Stimulated activated CD8-positive, alpha-beta memory T cell treated with anti-CD3 and anti-CD28 coated beads, Interleukin-7, amount 100 ng/mL, for 1 hour (primary cell): Measurements from ENCODE around the gene JMJD8.

Experiments
- DNase-seq, 2 donors: peaks; one replicate each; pipeline ENCODE4 v3.0.0-alpha.2; 2020; ENCODE audit warnings: low read depth in 2 of 2

JMJD8 gene

GRCh38 chr16:675884-676564 is 8.1 kb downstream of the JMJD8 start:
- DNase-seq: no peak

DNA sequence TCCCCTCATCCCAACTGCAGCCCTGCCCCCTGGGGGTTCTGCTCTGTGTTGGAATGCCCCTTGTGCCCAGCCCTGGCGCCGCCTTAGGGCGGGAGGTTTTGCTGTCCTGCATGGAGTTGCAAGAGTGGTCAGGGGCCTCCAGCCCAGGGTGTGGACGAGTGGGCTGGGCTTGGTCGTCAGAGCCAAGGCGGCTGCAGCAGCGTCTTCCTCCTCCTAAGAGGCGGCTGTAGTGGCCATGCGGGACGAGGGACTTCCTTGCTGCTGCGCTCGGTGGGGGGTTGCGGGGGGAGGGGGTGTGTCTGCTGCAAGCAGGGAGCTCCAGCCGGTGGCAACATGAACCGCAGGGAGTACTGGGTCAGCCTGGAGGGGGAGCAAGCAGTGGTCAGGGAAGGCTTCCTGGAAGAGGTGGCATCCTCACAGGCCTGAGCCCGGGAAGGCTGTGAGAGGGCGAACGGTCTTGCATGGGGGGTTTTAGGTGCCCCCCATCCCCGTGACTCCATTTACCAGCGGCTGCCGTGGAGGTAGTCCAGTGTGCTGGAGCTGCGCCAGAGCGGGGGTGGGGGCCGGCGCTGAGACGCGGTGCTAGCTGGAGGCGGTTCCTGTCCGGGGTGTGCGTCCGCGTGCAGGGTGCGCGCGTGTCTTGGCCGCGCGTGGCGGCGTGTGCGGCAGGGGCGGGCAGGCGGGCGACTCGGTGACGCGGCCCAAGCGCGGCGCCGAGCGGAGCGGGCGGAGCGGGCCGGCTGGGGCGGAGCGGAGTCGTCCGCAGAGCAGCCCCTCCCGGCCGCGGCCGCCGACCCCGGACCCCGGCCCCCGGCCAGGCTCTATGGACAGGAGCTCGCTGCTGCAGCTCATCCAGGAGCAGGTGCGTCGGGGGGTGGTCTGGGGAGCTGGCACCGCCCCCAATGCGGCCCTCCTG is 8.9 kb downstream of the JMJD8 start, which contains the start of gene RHBDL1:
TSS of gene RHBDL1 (plus strand) at position 704 of the 916 bp plus-strand sequence. CDS start at position 824, 120 bp downstream.
- no peak for DNase-seq

- DNase-seq: no peak
Measured at GRCh38 chr16:674214-674881, 9.8 kb downstream of the JMJD8 start.

GRCh38 chr16:673399-673991 is 10.6 kb downstream of the JMJD8 start:
- DNase-seq: no peak

DNA sequence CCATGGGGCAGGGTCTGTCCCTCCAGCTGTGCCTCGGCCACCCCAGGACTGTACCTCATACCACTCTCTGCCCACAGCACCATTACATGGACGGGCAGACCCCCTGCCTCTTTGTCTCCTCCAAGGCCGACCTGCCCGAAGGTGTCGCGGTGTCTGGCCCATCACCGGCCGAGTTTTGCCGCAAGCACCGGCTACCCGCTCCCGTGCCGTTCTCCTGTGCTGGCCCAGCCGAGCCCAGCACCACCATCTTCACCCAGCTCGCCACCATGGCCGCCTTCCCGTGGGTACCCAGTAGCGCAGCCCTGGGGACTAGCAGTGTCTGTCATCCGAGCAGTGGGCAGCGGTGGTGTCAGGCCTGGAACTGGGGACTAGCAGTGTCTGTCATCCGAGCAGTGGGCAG is 11.3 kb downstream of the JMJD8 start:
- DNase-seq: no peak

- no peak for DNase-seq
Measured at GRCh38 chr16:672371-672770, 11.8 kb downstream of the JMJD8 start.

DNA sequence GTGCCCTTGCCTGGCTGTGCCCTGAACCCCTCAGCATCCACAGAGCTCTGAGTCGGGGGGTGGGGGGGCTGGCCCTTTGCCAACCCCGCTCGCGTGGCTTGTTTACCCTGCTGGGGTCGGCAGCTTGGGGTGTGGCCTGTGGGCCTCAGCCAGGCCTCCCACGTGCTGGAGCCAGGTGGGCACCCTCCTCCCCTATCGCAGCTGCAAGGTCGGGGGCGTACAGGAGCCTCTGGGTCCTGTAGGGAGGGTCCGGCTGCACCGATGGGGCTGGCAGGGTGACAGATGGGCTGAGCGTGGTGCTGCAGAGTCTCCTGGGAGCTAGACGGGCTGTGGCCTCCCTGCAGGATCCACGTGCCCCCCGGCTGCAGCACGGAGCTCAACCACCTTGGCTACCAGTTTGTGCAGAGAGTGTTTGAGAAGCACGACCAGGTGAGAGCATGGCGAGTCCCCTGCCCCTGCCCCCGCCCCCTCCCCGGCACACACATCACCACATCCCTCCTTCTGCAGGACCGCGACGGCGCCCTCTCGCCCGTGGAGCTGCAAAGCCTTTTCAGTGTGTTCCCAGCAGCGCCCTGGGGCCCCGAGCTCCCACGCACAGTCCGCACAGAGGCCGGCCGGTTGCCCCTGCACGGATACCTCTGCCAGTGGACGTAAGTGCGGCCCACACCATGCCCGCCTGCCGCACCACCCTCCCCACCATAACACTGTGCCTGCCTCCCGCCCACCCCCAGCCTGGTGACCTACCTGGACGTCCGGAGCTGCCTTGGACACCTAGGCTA is 12.6 kb downstream of the JMJD8 start:
- DNase-seq: no peak

GRCh38 chr16:670485-671352 is 13.4 kb downstream of the JMJD8 start:
- DNase-seq: no peak

GRCh38 chr16:669666-670065 is 14.5 kb downstream of the JMJD8 start:
- no peak for DNase-seq

GRCh38 chr16:668519-669171 is 15.5 kb downstream of the JMJD8 start:
- no peak for DNase-seq

- peak; percentile 81 to 82 for DNase-seq
Measured at GRCh38 chr16:667780-668518, 16.2 kb downstream of the JMJD8 start, which contains the start of gene RHOT2. Gene RHOT2, plus strand, starts transcription at chr16:668132. Its CDS starts 68 bp downstream, at chr16:668200.

GRCh38 chr16:667113-667779 is 16.9 kb downstream of the JMJD8 start:
- DNase-seq: no peak

- DNase-seq: no peak
Measured at GRCh38 chr16:666572-666971, 17.6 kb downstream of the JMJD8 start.

DNA sequence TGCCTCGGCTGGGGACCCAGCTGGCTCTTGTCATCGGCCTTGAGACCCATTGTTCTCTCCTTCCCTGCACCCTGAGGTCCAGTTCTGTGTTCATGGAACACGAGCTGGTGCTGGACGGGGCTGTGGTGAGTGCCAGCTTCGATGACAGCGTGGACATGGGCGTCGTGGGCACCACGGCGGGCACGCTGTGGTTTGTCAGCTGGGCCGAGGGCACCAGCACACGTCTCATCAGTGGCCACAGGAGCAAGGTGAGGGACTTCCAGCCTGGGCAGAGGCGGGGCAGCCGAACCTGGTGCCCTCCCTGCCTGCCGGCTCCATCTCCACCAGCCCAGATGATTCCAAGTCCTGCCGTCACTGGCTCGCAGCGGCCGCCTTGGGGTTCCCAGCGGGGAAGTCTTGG is 21.5 kb downstream of the JMJD8 start:
- DNase-seq: no peak

GRCh38 chr16:662095-662494 is 22.0 kb downstream of the JMJD8 start:
- no peak for DNase-seq

DNA sequence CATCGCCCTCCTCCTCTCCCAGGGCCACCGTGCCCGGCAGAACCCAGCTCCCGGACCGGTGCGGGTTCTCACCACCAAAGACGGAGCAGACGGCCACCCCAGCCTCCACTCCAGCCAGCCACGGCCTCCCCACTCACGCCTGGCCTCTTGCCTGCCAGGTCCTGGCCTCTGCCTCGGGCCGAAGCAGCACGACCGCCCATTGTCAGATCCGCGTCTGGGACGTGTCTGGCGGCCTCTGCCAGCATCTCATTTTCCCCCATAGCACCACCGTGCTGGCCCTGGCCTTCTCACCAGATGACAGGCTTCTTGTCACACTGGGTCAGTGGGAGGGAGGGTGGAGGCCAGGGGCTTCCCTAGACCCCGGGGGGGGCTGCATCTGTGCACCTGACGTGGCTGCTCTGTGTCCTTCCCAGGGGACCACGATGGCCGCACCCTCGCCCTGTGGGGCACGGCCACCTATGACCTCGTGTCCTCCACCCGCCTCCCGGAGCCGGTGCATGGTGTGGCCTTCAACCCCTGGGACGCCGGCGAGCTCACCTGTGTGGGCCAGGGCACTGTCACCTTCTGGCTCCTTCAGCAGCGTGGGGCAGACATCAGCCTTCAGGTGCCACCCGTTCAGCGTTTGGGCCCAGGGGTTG is 22.8 kb downstream of the JMJD8 start:
- no peak for DNase-seq

DNA sequence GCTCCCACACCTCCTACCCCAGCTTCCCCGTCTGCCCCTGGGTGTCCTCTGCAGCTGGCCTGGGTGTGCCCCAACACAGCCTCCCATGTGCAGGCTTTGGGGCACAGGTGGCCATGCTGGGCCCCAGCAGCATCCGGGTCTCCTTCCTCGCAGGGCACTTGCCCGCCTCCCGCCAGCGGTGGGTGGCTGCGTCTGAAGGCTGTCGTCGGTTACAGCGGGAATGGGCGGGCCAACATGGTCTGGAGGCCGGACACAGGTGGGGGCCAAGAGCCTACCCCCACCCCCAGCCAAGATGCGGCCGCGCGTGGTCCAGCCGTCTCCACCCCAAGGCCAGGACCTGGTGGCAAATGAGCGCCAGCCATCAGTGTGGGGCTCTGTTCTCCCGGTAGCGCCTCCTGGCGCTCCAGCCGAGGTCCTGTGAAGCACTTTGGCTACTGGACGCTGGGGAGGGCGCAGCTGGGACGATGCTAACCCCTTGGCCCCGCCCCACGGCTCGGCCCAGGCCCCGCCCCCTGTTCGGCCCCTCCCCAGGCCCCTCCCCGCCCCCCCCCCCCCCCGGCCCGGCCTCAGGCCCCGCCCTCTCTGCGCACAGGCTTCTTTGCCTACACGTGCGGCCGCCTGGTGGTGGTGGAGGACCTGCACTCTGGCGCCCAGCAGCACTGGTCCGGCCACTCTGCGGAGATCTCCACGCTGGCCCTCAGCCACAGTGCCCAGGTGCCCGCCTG is 23.5 kb downstream of the JMJD8 start:
- peak in 1 of 2 donors; percentile 43 for DNase-seq
